ENCODE measurements around the gene TMCC2.
A peak's percentile ranks its signal among the peaks of the same experiment; 100 is the strongest.

TMCC2 gene

DNA sequence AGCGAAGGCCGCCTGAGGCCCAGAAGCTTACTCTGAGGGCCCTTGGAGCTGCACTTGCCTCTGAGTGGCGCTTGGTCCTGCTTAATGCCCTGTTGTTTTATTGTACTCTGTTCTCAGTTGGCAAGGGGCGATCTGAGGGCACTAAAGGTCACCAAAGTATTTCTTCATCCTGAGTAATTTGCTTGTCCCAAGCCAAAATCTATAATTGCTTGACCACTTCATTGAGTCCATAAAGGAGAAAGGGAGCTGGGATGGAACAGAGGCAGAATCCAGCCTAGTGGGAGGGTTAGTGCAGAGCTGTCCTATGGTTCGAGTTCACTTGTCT lies 94.2 kb downstream of the TMCC2 start:
- 40% methylated on average over 5 of the region's 5 CpGs for WGBS

More for the DNA sequence above, 94.2 kb downstream of the TMCC2 start:
- H3K4me3 ChIP-seq (ENCODE audit: insufficient read depth in 1 of 2, low read depth in 1 of 2, low read length in 2 of 2): peak overlapping the region in 1 of 2 experiments; percentile 85
- no peak for DNase-seq
- no peak overlapping the region for H4K91ac ChIP-seq (ENCODE audit: low read length)
- no peak overlapping the region for H3K14ac ChIP-seq (ENCODE audit: low read length in 2 of 2)
- no peak overlapping the region for H2BK5ac ChIP-seq (ENCODE audit: low read depth, low read length, poor library complexity, severe bottlenecking)
- H2BK15ac ChIP-seq (ENCODE audit: low read depth, poor library complexity, severe bottlenecking): no peak overlapping the region
- H2BK120ac ChIP-seq (ENCODE audit: low read depth, low read length): no peak overlapping the region
- H3K9ac ChIP-seq (ENCODE audit: low read length): no peak overlapping the region
- peaks cover 0 to 8% of the 10 kb centered on the region in 2 experiments for H3K27me3 ChIP-seq (ENCODE audit: control insufficient read depth in 1 of 2, insufficient read depth in 1 of 2, low read length in 2 of 2)
- peaks cover 4% of the 10 kb centered on the region for H3K79me1 ChIP-seq (replicated peaks; ENCODE audit: low read length, poor library complexity, severe bottlenecking)
- H4K8ac ChIP-seq (ENCODE audit: low read length): no peak overlapping the region
- peaks cover 0 to 6% of the 10 kb centered on the region in 2 experiments for H3K36me3 ChIP-seq (ENCODE audit: control insufficient read depth in 1 of 2, insufficient read depth in 2 of 2, low read depth in 1 of 2, low read length in 2 of 2)
- H3K4me2 ChIP-seq (ENCODE audit: low read length, poor library complexity, severe bottlenecking): no peak overlapping the region
- no peak overlapping the region for H3K18ac ChIP-seq (ENCODE audit: low read depth in 1 of 2, low read length in 2 of 2)
- no peak overlapping the region for H3K4ac ChIP-seq (ENCODE audit: low read depth in 1 of 2, low read length in 2 of 2)
- no peak overlapping the region for H2AFZ ChIP-seq (ENCODE audit: low read depth, low read length)
- no peak overlapping the region for H3K23ac ChIP-seq (ENCODE audit: low read length in 2 of 2)
- H2AK5ac ChIP-seq (ENCODE audit: low read length, severe bottlenecking): no peak overlapping the region
- no peaks in the 10 kb centered on the region for H3K9me3 ChIP-seq (ENCODE audit: control insufficient read depth, low read length)
- H3K4me1 ChIP-seq (ENCODE audit: control insufficient read depth, insufficient read depth, low read depth, low read length): peaks cover 30% of the 10 kb centered on the region
- H3K27ac ChIP-seq (ENCODE audit: low read length, poor library complexity, severe bottlenecking): no peak overlapping the region
- H2BK12ac ChIP-seq (ENCODE audit: low read length in 2 of 2): peak overlapping the region in 1 of 2 experiments; percentile 12
